ENCODE results near the gene USH2A. TPM values are rescaled to one million over a fixed set of nuclear protein-coding genes. Genes with fewer than 3 reads are reported as not detected.

The USH2A gene
- total RNA-seq, 1 experiment from 2014 or later = 0.02 TPM

GRCh38 chr1:215650446-215651149, 772.6 kb downstream of the USH2A start:
- no peak for DNase-seq (ENCODE audit: low read depth)

- DNase-seq (ENCODE audit: low read depth) = no peak
These were observed 774.3 kb downstream of the USH2A start for GRCh38 chr1:215648957-215649356.

- no peak for DNase-seq (ENCODE audit: low read depth)
These were observed 775.5 kb downstream of the USH2A start for GRCh38 chr1:215647738-215648137.

GRCh38 chr1:215645861-215646260, 777.4 kb downstream of the USH2A start:
- no peak for DNase-seq (ENCODE audit: low read depth)

GRCh38 chr1:215645182-215645581, 778.1 kb downstream of the USH2A start:
- no peak for DNase-seq (ENCODE audit: low read depth)

GRCh38 chr1:215643592-215644321, 779.5 kb downstream of the USH2A start:
- no peak for DNase-seq (ENCODE audit: low read depth)

- no peak for DNase-seq (ENCODE audit: low read depth)
These were observed 782.7 kb downstream of the USH2A start for GRCh38 chr1:215640429-215641148.

- peak; percentile 13 for DNase-seq (ENCODE audit: low read depth)
These were observed 786.1 kb downstream of the USH2A start for GRCh38 chr1:215637041-215637573.

- DNase-seq (ENCODE audit: low read depth) = no peak
These were observed 786.8 kb downstream of the USH2A start for GRCh38 chr1:215636258-215636965.

- no peak for DNase-seq (ENCODE audit: low read depth)
These were observed 787.4 kb downstream of the USH2A start for GRCh38 chr1:215635827-215636226.

- DNase-seq (ENCODE audit: low read depth) = peak; percentile 66
These were observed 791.8 kb downstream of the USH2A start for GRCh38 chr1:215631489-215631888.

- no peak for DNase-seq (ENCODE audit: low read depth)
These were observed 792.2 kb downstream of the USH2A start for GRCh38 chr1:215631040-215631439.

GRCh38 chr1:215625949-215626348, 797.3 kb downstream of the USH2A start:
- DNase-seq (ENCODE audit: low read depth) = no peak

GRCh38 chr1:215623162-215623561, 800.1 kb downstream of the USH2A start:
- no peak for DNase-seq (ENCODE audit: low read depth)

GRCh38 chr1:215617979-215618378, 805.3 kb downstream of the USH2A start:
- no peak for DNase-seq (ENCODE audit: low read depth)

GRCh38 chr1:215612391-215612790, 810.9 kb downstream of the USH2A start:
- no peak for DNase-seq (ENCODE audit: low read depth)

- DNase-seq (ENCODE audit: low read depth) = no peak
These were observed 814.6 kb downstream of the USH2A start for GRCh38 chr1:215608646-215609045.

GRCh38 chr1:215607412-215607811, 815.8 kb downstream of the USH2A start:
- no peak for DNase-seq (ENCODE audit: low read depth)

GRCh38 chr1:215606564-215607168, 816.6 kb downstream of the USH2A start:
- DNase-seq (ENCODE audit: low read depth) = no peak

- DNase-seq (ENCODE audit: low read depth) = no peak
These were observed 817.2 kb downstream of the USH2A start for GRCh38 chr1:215606036-215606435.
